ENCODE results near the gene ITLN2.

DNA sequence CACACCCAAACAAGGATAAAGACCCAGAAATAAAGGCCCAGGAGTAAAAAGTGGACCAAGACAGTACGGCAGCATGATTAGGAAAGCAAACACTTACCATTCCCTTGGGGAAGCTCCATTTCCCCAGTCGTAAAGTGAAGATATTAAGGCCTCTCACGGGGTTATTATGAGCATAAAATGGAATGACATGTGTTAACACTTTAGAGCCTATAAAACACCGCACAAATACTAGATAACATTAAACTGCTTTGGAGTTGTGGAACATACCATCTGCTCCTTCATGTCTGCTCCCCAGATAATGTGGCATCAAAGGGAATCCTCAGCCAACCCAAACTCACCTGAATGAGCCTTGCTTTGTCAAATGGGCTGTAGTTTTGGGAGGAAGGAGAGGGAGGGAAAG lies 8.9 kb upstream of the ITLN2 start:
- TF ChIP-seq CTCF (IDR thresholded peaks at IDR 0.05) (no peak), POLR2A (IDR thresholded peaks at IDR 0.05) (no peak)

Measured in tibial nerve (tissue), 3 donors.